Left ventricle myocardium inferior (tissue), 1 donor: ENCODE measurements around the gene SLC5A9. TPM values are rescaled to one million over a fixed set of nuclear protein-coding genes. Genes with fewer than 3 reads are reported as not detected.

Experiments
- DNase-seq: peaks from one replicate; pipeline ENCODE4 v3.0.0-alpha.2; 2020
- H3K27ac ChIP-seq: fragments of 200-600 bp; replicated peaks from 2 replicates; pipeline ENCODE4 v1.8.0; 2021
- H3K27me3 ChIP-seq: fragments of 200-600 bp; 2 replicates; pipeline ENCODE4 v1.8.0; 2021; ENCODE audit warnings: low read depth
- H3K36me3 ChIP-seq: fragments of 200-600 bp; 2 replicates; pipeline ENCODE4 v1.8.0; 2021
- H3K4me1 ChIP-seq: fragments of 200-600 bp; 2 replicates; pipeline ENCODE4 v1.8.0; 2021
- H3K4me3 ChIP-seq: fragments of 200-600 bp; 2 replicates; pipeline ENCODE4 v1.8.0; 2021; ENCODE audit warnings: mild to moderate bottlenecking, moderate library complexity
- H3K9me3 ChIP-seq: fragments of 200-600 bp; replicated peaks from 2 replicates; pipeline ENCODE4 v1.8.0; 2021
- intact Hi-C: fragments of 100-400 bp; cut with micrococcal nuclease; formaldehyde crosslinking; loops from one replicate; pipeline ENCODE4 v1.11.0; 2022
- total RNA-seq: library from RNA; stranded (reverse); fragmentation: NEBNext Ultra II Directional; extraction: Animal tissue kit (Norgen Biotek cat#: 25700); gene quantifications from one replicate; pipeline ENCODE4 v1.2.1, GENCODE V29; 2021
- TF ChIP-seq, protein P1 (sequence below): fragments of 200-600 bp; IDR thresholded peaks from 2 replicates; pipeline ENCODE4 v1.8.0; 2021; ENCODE audit warnings: antibody characterized with exemption, mild to moderate bottlenecking, borderline replicate concordance
- donor health status: DM: no; HTN: yes; CAD: no; lungs with severe emphysema.

SLC5A9 gene
- total RNA-seq, 1 donor from 2014 or later = 0.36 TPM

DNA sequence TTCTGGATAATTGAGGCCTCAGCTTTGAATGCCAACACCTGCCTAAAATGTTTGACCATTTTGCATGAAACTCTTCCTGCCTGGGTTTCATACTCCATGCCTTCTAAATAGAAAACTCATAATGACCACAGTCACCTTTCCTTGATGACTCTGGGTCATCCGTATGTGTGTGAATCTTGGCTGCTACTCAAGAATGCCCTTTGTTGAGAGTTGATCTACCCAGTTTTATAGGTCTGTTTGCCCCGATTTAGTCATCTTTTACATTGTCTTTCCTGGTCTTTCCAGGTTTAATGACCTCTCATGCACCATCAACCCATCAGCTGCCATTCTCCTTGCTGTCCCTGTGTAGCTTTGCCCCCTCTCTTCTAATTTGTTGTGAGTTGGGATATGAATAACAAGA is 2.7 kb upstream of the SLC5A9 start:
- TF ChIP-seq, protein P1, sequence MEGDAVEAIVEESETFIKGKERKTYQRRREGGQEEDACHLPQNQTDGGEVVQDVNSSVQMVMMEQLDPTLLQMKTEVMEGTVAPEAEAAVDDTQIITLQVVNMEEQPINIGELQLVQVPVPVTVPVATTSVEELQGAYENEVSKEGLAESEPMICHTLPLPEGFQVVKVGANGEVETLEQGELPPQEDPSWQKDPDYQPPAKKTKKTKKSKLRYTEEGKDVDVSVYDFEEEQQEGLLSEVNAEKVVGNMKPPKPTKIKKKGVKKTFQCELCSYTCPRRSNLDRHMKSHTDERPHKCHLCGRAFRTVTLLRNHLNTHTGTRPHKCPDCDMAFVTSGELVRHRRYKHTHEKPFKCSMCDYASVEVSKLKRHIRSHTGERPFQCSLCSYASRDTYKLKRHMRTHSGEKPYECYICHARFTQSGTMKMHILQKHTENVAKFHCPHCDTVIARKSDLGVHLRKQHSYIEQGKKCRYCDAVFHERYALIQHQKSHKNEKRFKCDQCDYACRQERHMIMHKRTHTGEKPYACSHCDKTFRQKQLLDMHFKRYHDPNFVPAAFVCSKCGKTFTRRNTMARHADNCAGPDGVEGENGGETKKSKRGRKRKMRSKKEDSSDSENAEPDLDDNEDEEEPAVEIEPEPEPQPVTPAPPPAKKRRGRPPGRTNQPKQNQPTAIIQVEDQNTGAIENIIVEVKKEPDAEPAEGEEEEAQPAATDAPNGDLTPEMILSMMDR = no peak
- H3K27me3 ChIP-seq = peaks cover 11% of the 10 kb centered on the region
- peaks cover 9% of the 10 kb centered on the region for H3K4me1 ChIP-seq
- no peak for DNase-seq
- no peaks in the 10 kb centered on the region for H3K36me3 ChIP-seq
- no peaks in the 10 kb centered on the region for H3K9me3 ChIP-seq
- H3K27ac ChIP-seq = no peak overlapping the region
- H3K4me3 ChIP-seq = no peak overlapping the region
- intact Hi-C loops = no loop called here

DNA sequence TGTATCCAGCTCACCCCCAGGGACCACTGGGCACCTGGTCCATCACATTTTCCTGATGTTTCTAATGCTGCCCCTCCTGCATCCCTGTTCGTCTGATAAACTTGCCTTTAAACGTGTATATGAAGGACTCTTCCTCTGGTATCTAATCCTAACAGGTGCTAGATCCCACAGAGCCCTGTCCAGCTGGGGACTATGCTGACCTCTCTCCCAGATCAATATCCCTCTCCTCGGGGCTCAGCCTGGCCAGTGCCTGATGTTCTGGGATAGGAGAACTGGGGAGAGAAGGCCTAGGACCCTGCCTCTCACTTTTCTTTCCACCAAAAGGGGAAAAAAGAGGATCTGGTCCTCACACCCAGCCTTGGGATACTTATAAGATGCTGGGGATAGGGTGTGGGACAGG is 1.4 kb upstream of the SLC5A9 start:
- Histone ChIP-seq H3K27ac (no peak overlapping the region), H3K27me3 (peaks cover 14% of the 10 kb centered on the region), H3K9me3 (no peaks in the 10 kb centered on the region), H3K36me3 (no peaks in the 10 kb centered on the region), H3K4me3 (no peak overlapping the region), H3K4me1 (no peaks in the 10 kb centered on the region)
- intact Hi-C loops = no loop called here
- TF ChIP-seq, protein P1 = no peak
- DNase-seq = no peak

DNA sequence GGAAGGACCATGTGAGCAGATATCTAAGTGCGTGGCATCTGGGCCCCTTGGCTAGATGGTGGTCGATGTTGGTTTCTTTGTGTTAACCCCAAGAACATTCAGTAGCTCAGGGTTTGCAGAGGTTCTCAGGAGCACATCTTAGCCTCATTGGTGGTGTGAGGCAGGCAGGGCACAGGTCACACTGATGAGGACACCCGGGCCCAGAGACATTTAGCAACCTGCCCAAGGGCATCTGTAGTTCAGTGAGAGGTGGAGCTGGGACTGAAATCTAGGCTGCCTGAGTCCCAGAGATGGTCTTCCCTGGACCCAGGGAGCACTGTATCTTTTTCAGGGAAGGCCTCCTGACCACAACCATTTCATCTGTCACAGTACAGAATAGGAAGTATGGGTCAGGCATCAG is 859 bp upstream of the SLC5A9 start:
- Histone ChIP-seq H3K4me3 (no peak overlapping the region), H3K27me3 (peaks cover 14% of the 10 kb centered on the region), H3K4me1 (no peaks in the 10 kb centered on the region), H3K36me3 (no peaks in the 10 kb centered on the region), H3K9me3 (no peaks in the 10 kb centered on the region), H3K27ac (no peak overlapping the region)
- intact Hi-C loops = no loop called here
- DNase-seq = no peak
- TF ChIP-seq, protein P1 = no peak

DNA sequence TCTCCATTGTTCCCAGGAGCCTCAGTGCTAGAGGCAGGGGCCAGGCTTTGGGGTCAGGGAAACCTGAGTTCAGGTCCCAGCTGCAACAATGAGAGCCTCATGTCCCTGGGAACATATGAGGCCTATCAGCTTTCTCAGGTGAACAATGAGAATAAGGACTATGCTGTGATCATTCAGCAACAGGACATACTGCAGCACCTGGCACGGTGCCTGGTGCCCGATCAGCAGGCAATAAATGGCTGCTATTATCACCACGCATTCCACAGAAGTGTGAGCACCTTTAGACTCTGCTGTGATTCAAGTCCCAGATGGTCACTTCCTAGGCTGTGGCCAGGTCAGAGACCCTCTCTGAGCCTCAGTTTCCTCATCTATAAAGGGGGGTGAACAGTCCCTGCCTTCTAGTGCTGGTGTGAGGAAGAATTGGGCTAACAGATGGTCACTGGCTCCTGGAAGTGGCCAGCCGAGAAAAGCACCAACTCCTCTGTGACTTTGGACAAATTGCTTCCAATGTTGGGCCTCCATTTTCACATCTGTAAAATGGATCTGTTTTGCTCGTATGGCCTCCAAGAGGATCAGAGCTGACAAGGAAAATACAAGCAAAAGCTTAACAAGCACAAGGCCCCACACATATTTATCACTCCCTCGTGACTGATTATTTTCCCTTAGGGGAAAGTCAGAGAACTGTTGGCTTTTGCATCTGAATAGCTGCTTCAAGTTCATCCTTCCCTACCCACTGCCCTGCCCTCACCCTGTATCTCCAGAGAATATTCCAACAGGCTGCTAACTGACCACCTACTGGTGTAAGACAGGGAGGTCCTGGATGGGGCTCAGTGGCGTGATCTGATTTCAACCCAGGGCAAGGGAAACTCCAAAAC is 1.1 kb downstream of the SLC5A9 start:
- H3K36me3 ChIP-seq = no peaks in the 10 kb centered on the region
- TF ChIP-seq, protein P1 = no peak
- no peak for DNase-seq
- peaks cover 15% of the 10 kb centered on the region for H3K27me3 ChIP-seq
- no peaks in the 10 kb centered on the region for H3K4me1 ChIP-seq
- intact Hi-C loops = no loop called here
- no peaks in the 10 kb centered on the region for H3K9me3 ChIP-seq
- no peak overlapping the region for H3K27ac ChIP-seq
- H3K4me3 ChIP-seq = no peak overlapping the region

DNA sequence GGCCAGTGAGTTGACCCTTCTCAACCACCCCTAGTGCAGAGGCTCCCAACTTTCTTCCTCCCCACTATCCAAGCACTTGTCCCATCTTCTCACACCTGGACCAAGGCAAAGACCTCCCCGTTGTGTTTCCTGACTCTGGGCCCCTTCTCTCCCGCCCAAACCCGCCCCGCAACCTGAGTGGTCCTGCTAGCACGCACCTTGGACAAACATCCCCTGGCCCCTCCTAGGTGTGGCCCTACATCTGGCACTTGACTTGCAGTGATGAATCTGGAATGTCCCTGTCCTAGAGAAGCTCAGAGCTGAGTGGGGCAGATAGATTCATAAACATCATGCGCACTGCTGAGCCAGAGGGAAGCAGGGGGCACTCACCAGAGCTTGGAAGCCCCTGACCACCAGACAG is 2.3 kb downstream of the SLC5A9 start:
- Histone ChIP-seq H3K27ac (no peak overlapping the region), H3K4me3 (no peak overlapping the region), H3K9me3 (no peaks in the 10 kb centered on the region), H3K4me1 (no peaks in the 10 kb centered on the region), H3K36me3 (no peaks in the 10 kb centered on the region), H3K27me3 (peaks cover 20% of the 10 kb centered on the region)
- TF ChIP-seq, protein P1 = no peak
- DNase-seq = no peak
- intact Hi-C loops = no loop called here
